HUES64 (cell line): ENCODE measurements around the gene CLIP3.
A peak's percentile ranks its signal among the peaks of the same experiment; 100 is the strongest.

Experiments used
- H3K27ac ChIP-seq: 2 replicates; pipeline ENCODE4 v1.7.0; 2013; ENCODE audit warnings: low read depth, low read length, inconsistent platforms
- H3K27me3 ChIP-seq: 2 replicates; pipeline ENCODE4 v1.6.1; 2013; ENCODE audit warnings: mild to moderate bottlenecking, low read length; ENCODE audit not compliant: insufficient read depth
- H3K36me3 ChIP-seq: 2 replicates; pipeline ENCODE4 v1.6.1; 2013; ENCODE audit warnings: mild to moderate bottlenecking, low read length; ENCODE audit not compliant: insufficient read depth
- H3K4me1 ChIP-seq: 2 replicates; pipeline ENCODE4 v1.6.1; 2013; ENCODE audit warnings: mild to moderate bottlenecking, low read length, moderate library complexity; ENCODE audit not compliant: insufficient read depth
- H3K4me3 ChIP-seq: 2 replicates; pipeline ENCODE4 v1.5.1; 2013; ENCODE audit warnings: mild to moderate bottlenecking, low read length, moderate library complexity
- H3K9ac ChIP-seq: 2 replicates; pipeline ENCODE4 v1.6.1; 2013; ENCODE audit warnings: mild to moderate bottlenecking, low read depth, low read length
- H3K9me3 ChIP-seq: 2 replicates; pipeline ENCODE4 v1.6.1; 2013; ENCODE audit warnings: low read depth, low read length; ENCODE audit not compliant: insufficient read depth
- WGBS: fragments of 150-250, 120-280 bp; methylation state at CpG from one replicate; pipeline ENCODE4 v1.1.7; 2013; ENCODE audit warnings: missing lambda C conversion rate; 5-methylcytosine and 5-hydroxymethylcytosine counted together

Gene CLIP3

DNA sequence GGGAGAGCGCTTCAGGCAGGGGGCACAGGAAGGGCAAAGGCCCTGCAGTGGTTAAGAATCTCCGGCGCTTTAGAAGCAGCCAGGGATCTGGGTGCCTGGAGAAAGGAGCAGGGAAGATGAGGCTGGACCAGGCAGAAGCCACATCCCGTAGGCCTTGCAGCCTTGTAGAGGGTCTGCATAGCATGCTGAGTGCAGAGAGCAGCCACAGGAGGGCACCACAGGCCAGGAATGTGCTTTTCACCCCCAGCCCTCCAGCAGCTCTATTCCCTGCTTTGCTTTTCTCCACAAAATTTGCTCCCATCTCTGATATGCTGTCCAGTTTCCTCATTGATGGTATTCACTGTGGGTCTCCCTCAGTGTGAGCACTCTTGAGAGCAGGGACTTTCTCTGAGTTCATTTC lies 27.8 kb upstream of the CLIP3 start:
- H3K27ac ChIP-seq: no peak overlapping the region
- no peak overlapping the region for H3K4me3 ChIP-seq
- H3K27me3 ChIP-seq: no peaks in the 10 kb centered on the region
- no peaks in the 10 kb centered on the region for H3K9me3 ChIP-seq
- H3K4me1 ChIP-seq: peaks cover 7% of the 10 kb centered on the region
- peaks cover 67% of the 10 kb centered on the region for H3K36me3 ChIP-seq
- 92% methylated on average over 4 of the region's 4 CpGs for WGBS
- no peak overlapping the region for H3K9ac ChIP-seq

DNA sequence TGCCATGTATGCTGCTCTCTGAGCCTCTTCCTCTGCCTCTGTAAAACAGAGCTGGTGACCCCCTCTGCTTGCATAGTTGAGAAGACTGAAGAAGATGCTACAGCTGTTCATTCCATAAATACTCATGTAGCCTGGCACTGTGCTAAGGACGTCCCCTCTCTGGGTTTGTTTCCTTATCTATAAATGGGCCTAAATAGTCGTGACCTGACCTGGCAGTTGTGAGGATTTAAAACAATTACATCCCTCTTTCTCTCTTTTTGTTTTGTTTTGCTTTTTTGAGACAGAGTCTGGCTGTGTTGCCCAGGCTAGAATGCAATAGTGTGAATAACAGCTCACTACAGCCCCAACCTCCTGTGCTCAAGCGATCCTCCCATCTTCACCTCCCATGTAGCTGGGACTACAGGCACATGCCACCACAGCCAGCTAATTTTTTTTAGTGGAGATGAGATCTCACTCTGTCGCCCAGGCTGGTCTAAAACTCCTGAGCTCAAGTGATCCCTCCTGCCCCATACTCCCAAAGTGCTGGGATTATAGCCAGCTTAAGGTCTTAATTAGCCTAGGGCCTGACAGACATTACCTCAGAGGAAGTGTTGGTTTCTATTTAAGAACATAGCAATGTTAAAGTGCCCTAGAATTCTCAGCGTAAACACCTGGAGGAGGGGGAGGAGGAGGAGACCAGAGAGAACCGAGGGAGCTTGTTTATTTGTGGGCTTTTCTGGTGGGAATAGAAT lies 26.7 kb upstream of the CLIP3 start:
- no peak overlapping the region for H3K9ac ChIP-seq
- H3K4me3 ChIP-seq: no peak overlapping the region
- H3K27ac ChIP-seq: no peak overlapping the region
- no peaks in the 10 kb centered on the region for H3K27me3 ChIP-seq
- 99% methylated on average over 5 of the region's 6 CpGs for whole genome bisulfite sequencing
- peaks cover 7% of the 10 kb centered on the region for H3K4me1 ChIP-seq
- H3K9me3 ChIP-seq: no peaks in the 10 kb centered on the region
- H3K36me3 ChIP-seq: peaks cover 58% of the 10 kb centered on the region

- H3K27ac ChIP-seq: no peak overlapping the region
- H3K9ac ChIP-seq: no peak overlapping the region
- H3K36me3 ChIP-seq: peaks cover 54% of the 10 kb centered on the region
- 95% methylated on average over 12 of the region's 12 CpGs for WGBS
- H3K4me1 ChIP-seq: peaks cover 8% of the 10 kb centered on the region
- no peak overlapping the region for H3K4me3 ChIP-seq
- no peaks in the 10 kb centered on the region for H3K9me3 ChIP-seq
- no peaks in the 10 kb centered on the region for H3K27me3 ChIP-seq
These were observed 26.0 kb upstream of the CLIP3 start for GRCh38 chr19:36058481-36059179.

- Histone ChIP-seq H3K27ac (peak within 1 kb of the TSS; percentile 92), H3K4me1 (peaks cover 11% of the 10 kb centered on the region), H3K4me3 (peak within 1 kb of the TSS; percentile 75), H3K27me3 (no peaks in the 10 kb centered on the region), H3K9me3 (no peaks in the 10 kb centered on the region), H3K9ac (peak within 1 kb of the TSS; percentile 74), H3K36me3 (peaks cover 24% of the 10 kb centered on the region)
- under 1% methylated on average over 76 of the region's 76 CpGs for WGBS
These were observed 22.3 kb upstream of the CLIP3 start, which contains the start of gene WDR62 for GRCh38 chr19:36054733-36055686. WDR62 (plus strand) TSS chr19:36054897; CDS start chr19:36054972, 75 bp downstream.

- peak within 1 kb of the TSS; percentile 74 for H3K9ac ChIP-seq
- WGBS: under 1% methylated on average over 56 of the region's 56 CpGs
- peak within 1 kb of the TSS; percentile 92 for H3K27ac ChIP-seq
- H3K36me3 ChIP-seq: peaks cover 16% of the 10 kb centered on the region
- peak within 1 kb of the TSS; percentile 75 for H3K4me3 ChIP-seq
- peaks cover 11% of the 10 kb centered on the region for H3K4me1 ChIP-seq
- no peaks in the 10 kb centered on the region for H3K9me3 ChIP-seq
- no peaks in the 10 kb centered on the region for H3K27me3 ChIP-seq
These were observed 21.6 kb upstream of the CLIP3 start, which contains the start of gene THAP8 for GRCh38 chr19:36054119-36054732. THAP8 (minus strand) TSS chr19:36054285; CDS start chr19:36054217, 68 bp downstream.

GRCh38 chr19:36051637-36052036 lies 19.0 kb upstream of the CLIP3 start:
- no peak overlapping the region for H3K4me3 ChIP-seq
- no peaks in the 10 kb centered on the region for H3K27me3 ChIP-seq
- no peak overlapping the region for H3K9ac ChIP-seq
- H3K9me3 ChIP-seq: no peaks in the 10 kb centered on the region
- 56% methylated on average over 4 of the region's 4 CpGs for WGBS
- peaks cover 11% of the 10 kb centered on the region for H3K4me1 ChIP-seq
- no peak overlapping the region for H3K27ac ChIP-seq
- no peaks in the 10 kb centered on the region for H3K36me3 ChIP-seq

- no peaks in the 10 kb centered on the region for H3K27me3 ChIP-seq
- 11% methylated on average over 3 of the region's 3 CpGs for WGBS
- H3K4me1 ChIP-seq: peaks cover 9% of the 10 kb centered on the region
- H3K27ac ChIP-seq: no peak overlapping the region
- no peak overlapping the region for H3K4me3 ChIP-seq
- no peaks in the 10 kb centered on the region for H3K9me3 ChIP-seq
- no peak overlapping the region for H3K9ac ChIP-seq
- no peaks in the 10 kb centered on the region for H3K36me3 ChIP-seq
These were observed 18.6 kb upstream of the CLIP3 start for GRCh38 chr19:36051236-36051635.

GRCh38 chr19:36049080-36049698 lies 16.5 kb upstream of the CLIP3 start:
- H3K27me3 ChIP-seq: no peaks in the 10 kb centered on the region
- H3K9me3 ChIP-seq: no peaks in the 10 kb centered on the region
- 83% methylated on average over 2 of the region's 4 CpGs for WGBS
- H3K27ac ChIP-seq: no peak overlapping the region
- H3K4me3 ChIP-seq: no peak overlapping the region
- H3K4me1 ChIP-seq: peaks cover 4% of the 10 kb centered on the region; the same call in 1 of the 2 replicates
- H3K9ac ChIP-seq: no peak overlapping the region
- H3K36me3 ChIP-seq: no peaks in the 10 kb centered on the region

GRCh38 chr19:36047835-36048234 lies 15.2 kb upstream of the CLIP3 start:
- no peak overlapping the region for H3K9ac ChIP-seq
- no peak overlapping the region for H3K4me3 ChIP-seq
- no peaks in the 10 kb centered on the region for H3K4me1 ChIP-seq
- no peaks in the 10 kb centered on the region for H3K36me3 ChIP-seq
- H3K27ac ChIP-seq: no peak overlapping the region
- H3K9me3 ChIP-seq: no peaks in the 10 kb centered on the region
- H3K27me3 ChIP-seq: no peaks in the 10 kb centered on the region

DNA sequence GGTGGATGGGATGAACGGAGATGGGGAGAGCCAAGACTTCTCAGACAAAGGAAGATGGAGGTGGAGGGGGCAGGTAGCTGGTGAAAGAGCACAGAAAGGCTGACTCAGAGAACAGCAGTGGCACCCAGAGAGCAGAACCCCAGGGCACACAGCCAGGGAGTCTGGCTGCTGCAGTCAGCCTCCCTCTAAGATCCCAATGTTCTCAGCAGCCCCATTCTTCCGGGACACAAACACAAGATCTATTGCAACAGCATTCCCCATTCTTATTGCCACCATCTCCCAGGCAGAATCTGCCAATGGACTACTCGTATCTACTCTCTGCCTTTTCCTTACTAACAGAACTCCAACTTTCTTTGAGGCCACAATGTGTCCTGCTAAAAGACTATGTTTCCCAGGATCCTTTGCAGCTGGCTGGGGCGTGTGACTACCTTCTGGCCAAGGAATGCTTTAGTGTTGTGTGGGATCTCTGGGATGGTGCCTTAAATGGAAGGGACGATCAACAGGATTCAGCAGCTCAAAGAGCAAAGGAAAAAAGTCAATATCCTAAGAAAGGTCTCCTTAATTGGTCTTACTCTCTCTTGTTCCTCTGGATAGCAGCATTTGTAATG lies 13.9 kb upstream of the CLIP3 start:
- Histone ChIP-seq H3K27ac (no peak overlapping the region), H3K9me3 (no peaks in the 10 kb centered on the region), H3K36me3 (no peaks in the 10 kb centered on the region), H3K27me3 (no peaks in the 10 kb centered on the region), H3K4me3 (no peak overlapping the region), H3K9ac (no peak overlapping the region), H3K4me1 (peaks cover 3% of the 10 kb centered on the region)
- 80% methylated on average over 5 of the region's 5 CpGs for WGBS
